Fibroblast of the aortic adventitia (primary cell): ENCODE results near the gene RASSF5. TPM values are rescaled to one million over a fixed set of nuclear protein-coding genes. Genes with fewer than 3 reads are reported as not detected.
"Not testable (repeated sequence)": the region's sequence is repeated elsewhere in the genome, so short reads cannot be mapped to it uniquely, and the experiment has no call there.

ENCODE experiments used
- DNase-seq: peaks from one replicate; pipeline ENCODE4 v3.0.0-alpha.2; 2010; ENCODE audit warnings: low read depth
- H3K4me3 ChIP-seq: 2 replicates; pipeline ENCODE4 v1.5.1; 2011; ENCODE audit warnings: low read depth, mild to moderate bottlenecking, control low read depth, low read length, moderate library complexity
- total RNA-seq: library from RNA; depleted of rRNA; stranded (reverse); fragments of >200 nt; gene quantifications from 2 replicates; pipeline ENCODE4 v1.2.3, GENCODE V29; 2012; ENCODE audit warnings: low replicate concordance
- TF ChIP-seq, protein P1 (sequence below): IDR thresholded peaks from 2 replicates; pipeline ENCODE4 v1.5.1; 2011; ENCODE audit warnings: mild to moderate bottlenecking, low read length, control low read depth, inconsistent platforms; ENCODE audit not compliant: insufficient read depth

RASSF5 gene
- total RNA-seq, 1 donor, result 4.1 TPM

GRCh38 chr1:206600527-206600926 lies 93.2 kb downstream of the RASSF5 start:
- no peak for DNase-seq

DNA sequence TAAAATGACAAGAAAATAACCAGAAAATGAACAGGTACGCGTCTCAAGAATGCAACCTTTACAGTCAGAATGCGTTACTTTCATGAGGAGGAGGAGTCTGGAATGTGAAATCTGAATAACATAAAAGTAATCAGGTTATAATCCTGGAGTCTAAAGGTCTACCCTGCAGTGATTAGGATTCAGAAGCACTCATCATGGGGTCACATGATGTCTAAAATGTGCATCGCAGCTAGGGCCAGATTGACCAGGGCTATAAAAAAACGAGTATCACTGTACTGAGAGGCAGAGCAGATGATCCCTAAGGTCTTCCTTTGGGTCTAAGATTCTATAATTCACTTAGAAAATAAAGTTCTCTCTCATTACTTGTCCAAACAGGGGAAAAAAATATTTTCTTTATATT lies 97.5 kb downstream of the RASSF5 start:
- TF ChIP-seq, protein P1, sequence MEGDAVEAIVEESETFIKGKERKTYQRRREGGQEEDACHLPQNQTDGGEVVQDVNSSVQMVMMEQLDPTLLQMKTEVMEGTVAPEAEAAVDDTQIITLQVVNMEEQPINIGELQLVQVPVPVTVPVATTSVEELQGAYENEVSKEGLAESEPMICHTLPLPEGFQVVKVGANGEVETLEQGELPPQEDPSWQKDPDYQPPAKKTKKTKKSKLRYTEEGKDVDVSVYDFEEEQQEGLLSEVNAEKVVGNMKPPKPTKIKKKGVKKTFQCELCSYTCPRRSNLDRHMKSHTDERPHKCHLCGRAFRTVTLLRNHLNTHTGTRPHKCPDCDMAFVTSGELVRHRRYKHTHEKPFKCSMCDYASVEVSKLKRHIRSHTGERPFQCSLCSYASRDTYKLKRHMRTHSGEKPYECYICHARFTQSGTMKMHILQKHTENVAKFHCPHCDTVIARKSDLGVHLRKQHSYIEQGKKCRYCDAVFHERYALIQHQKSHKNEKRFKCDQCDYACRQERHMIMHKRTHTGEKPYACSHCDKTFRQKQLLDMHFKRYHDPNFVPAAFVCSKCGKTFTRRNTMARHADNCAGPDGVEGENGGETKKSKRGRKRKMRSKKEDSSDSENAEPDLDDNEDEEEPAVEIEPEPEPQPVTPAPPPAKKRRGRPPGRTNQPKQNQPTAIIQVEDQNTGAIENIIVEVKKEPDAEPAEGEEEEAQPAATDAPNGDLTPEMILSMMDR, result no peak
- no peak for DNase-seq
- no peak overlapping the region for H3K4me3 ChIP-seq

More at GRCh38 chr1:206600527-206600926, 93.2 kb downstream of the RASSF5 start:
- H3K4me3 ChIP-seq, result no peak overlapping the region
- TF ChIP-seq, protein P1, result no peak

- H3K4me3 ChIP-seq, result no peak overlapping the region
- peak; percentile 22 for DNase-seq
- TF ChIP-seq, protein P1, result peak; percentile 45
Measured at GRCh38 chr1:206606867-206607266, 99.5 kb downstream of the RASSF5 start.

GRCh38 chr1:206608108-206608698 lies 100.9 kb downstream of the RASSF5 start:
- TF ChIP-seq, protein P1, result peak; percentile 81
- peak; percentile 49 for DNase-seq
- no peak overlapping the region for H3K4me3 ChIP-seq

- TF ChIP-seq, protein P1, result no peak
Measured at GRCh38 chr1:206609229-206609991, 102.1 kb downstream of the RASSF5 start.

DNA sequence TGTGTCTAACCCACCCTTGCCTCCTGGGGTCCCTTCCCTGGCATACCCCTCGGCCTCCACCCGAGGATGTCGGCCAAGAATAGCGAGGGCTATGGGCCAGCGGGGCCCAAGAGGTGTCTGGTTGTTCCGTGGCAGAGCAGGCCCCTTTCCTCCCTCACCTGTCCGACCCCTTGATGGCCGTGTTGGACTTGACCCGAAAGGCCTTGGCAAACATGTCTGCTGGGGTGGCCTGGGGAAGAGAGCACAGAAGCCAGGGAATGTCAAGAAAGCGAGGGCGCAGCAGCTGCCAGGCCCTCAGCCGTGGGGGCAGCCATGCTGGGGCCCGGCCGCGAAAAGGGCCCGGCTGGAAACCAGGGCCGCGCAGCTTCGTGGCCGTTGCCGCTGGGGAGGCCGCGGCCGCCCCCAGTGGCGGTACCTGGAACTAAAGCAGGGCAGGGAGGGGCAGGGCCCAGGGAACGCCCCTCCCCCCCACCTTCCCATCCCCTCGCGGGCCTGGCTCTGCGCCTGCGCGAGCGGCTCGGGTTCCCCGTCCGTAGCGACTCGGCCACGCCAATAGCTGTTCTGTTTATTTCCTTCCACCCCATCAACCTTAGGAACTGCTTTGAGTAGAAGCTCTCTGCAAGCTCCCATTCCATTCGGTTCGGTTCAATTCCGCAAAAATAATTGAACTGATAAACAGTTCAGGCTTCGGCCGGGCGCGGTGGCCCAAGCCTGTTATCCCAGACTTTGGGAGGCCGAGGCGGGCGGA lies 105.0 kb downstream of the RASSF5 start, which contains the start of gene EIF2D:
EIF2D (minus strand) TSS at position 337 of the 748 bp plus-strand sequence; CDS start at position 214, 123 bp downstream.
- TF ChIP-seq, protein P1, result peak; percentile 91
- DNase-seq, result peak; percentile 93
- peak within 1 kb of the TSS; percentile 92 for H3K4me3 ChIP-seq

More at GRCh38 chr1:206609229-206609991, 102.1 kb downstream of the RASSF5 start:
- H3K4me3 ChIP-seq, result no peak overlapping the region
- no peak for DNase-seq

DNA sequence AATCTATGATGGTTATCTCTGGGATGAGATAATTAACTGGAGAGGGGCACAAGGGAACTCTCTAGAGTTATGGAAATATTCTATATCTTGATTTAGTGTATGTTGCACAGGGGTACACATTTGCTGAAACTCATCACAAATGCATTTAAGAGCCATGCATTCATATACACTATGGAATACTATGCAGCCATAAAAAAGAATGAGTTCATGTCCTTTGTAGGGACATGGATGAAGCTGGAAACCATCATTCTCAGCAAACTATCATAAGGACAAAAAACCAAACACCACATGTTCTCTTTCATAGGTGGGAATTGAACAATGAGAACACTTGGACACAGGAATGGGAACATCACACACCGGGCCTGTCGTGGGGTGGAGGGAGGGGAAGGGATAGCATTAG lies 119.1 kb downstream of the RASSF5 start:
- H3K4me3 ChIP-seq, DNase-seq: not testable (repeated sequence)
